ENCODE data around the gene DGKG. TPM values are rescaled to one million over a fixed set of nuclear protein-coding genes. Genes with fewer than 3 reads are reported as not detected.
A peak's percentile ranks its signal among the peaks of the same experiment; 100 is the strongest.

Gene DGKG
- polyA plus RNA-seq, 2 of the 4 experiments (the other 2 are of a cell fraction), result 11.5 to 13.3 TPM

- WGBS (ENCODE audit: missing lambda C conversion rate), result 63% methylated on average over 5 of the region's 5 CpGs
- ATAC-seq, result no peak
- POLR2A ChIA-PET, result interaction anchor here (3.5 kb wide), 1 partner anchor 9 kb away, joined by 29 read pairs; the partner anchor contains the start of gene ETV5
- no peak for DNase-seq (ENCODE audit: low read depth in 1 of 2, low spot score in 1 of 2)
- no peak for TF ChIP-seq CEBPB (IDR thresholded peaks at IDR 0.05)
- TF ChIP-seq HOXA7 (CRISPR knock-in tag; IDR thresholded peaks at IDR 0.05), result no peak
- no peak for TF ChIP-seq ESRRA (IDR thresholded peaks at IDR 0.05; ENCODE audit: borderline replicate concordance, low read length)
- TF ChIP-seq GATA3 (IDR thresholded peaks at IDR 0.05; ENCODE audit: borderline replicate concordance), result no peak
- no peak for TF ChIP-seq RAD21 (conservative IDR thresholded peaks at IDR 0.05 in 1 of 2, IDR thresholded peaks at IDR 0.05 in 1 of 2)
- no peak for TF ChIP-seq RARB (CRISPR knock-in tag; IDR thresholded peaks at IDR 0.05)
- no peak overlapping the region for H3K4me3 ChIP-seq
- H3K4me2 ChIP-seq, result peak overlapping the region; percentile 85
- no peaks in the 10 kb centered on the region for H3K9me3 ChIP-seq
- CTCF ChIA-PET, result no interaction called here
- peaks cover 48% of the 10 kb centered on the region for H3K4me1 ChIP-seq
- peak overlapping the region; percentile 63 to 87; a peak in 3 of 6 replicates for H3K27ac ChIP-seq
- no peak for FAIRE-seq
These were observed 262.9 kb downstream of the DGKG start for GRCh38 chr3:186099178-186099577.

- 74% methylated on average over 3 of the region's 3 CpGs for WGBS (ENCODE audit: missing lambda C conversion rate)
- no peak overlapping the region for H3K4me3 ChIP-seq
- peaks cover 47% of the 10 kb centered on the region for H3K4me1 ChIP-seq
- peak overlapping the region; percentile 85 for H3K4me2 ChIP-seq
- CTCF ChIA-PET, result no interaction called here
- DNase-seq (ENCODE audit: low read depth in 1 of 2, low spot score in 1 of 2) (no peak), ATAC-seq (no peak), FAIRE-seq (no peak)
- TF ChIP-seq NPAS2 (CRISPR knock-in tag; IDR thresholded peaks at IDR 0.05; ENCODE audit: borderline replicate concordance), result no peak
- TF ChIP-seq CBX2 (IDR thresholded peaks at IDR 0.05; ENCODE audit: borderline replicate concordance, low read depth), result no peak
- no peak for TF ChIP-seq TFCP2L1 (CRISPR knock-in tag; IDR thresholded peaks at IDR 0.05)
- TF ChIP-seq HMGXB4 (CRISPR knock-in tag; IDR thresholded peaks at IDR 0.05; ENCODE audit: borderline replicate concordance), result no peak
- TF ChIP-seq ELK1 (IDR thresholded peaks at IDR 0.05; ENCODE audit: low read depth, low read length), result no peak
- TF ChIP-seq MAX (IDR thresholded peaks at IDR 0.05), result no peak
- TF ChIP-seq RNF2 (IDR thresholded peaks at IDR 0.05; ENCODE audit: borderline replicate concordance, low read depth), result no peak
- no peak for TF ChIP-seq RAD21 (conservative IDR thresholded peaks at IDR 0.05 in 1 of 2, IDR thresholded peaks at IDR 0.05 in 1 of 2)
- TF ChIP-seq BHLHE40 (IDR thresholded peaks at IDR 0.05; ENCODE audit: low read depth, low read length), result no peak
- TF ChIP-seq USF2 (IDR thresholded peaks at IDR 0.05), result no peak
- TF ChIP-seq PHF8 (IDR thresholded peaks at IDR 0.05; ENCODE audit: borderline replicate concordance, low read depth), result no peak
- TF ChIP-seq HDAC2 (IDR thresholded peaks at IDR 0.05), result no peak
- no peak for TF ChIP-seq HEYL (CRISPR knock-in tag; IDR thresholded peaks at IDR 0.05)
- TF ChIP-seq HOXB13 (CRISPR knock-in tag; IDR thresholded peaks at IDR 0.05; ENCODE audit: low read depth), result no peak
- no peak for TF ChIP-seq EHMT2 (IDR thresholded peaks at IDR 0.05; ENCODE audit: low read depth)
- TF ChIP-seq NFE2L2 (conservative IDR thresholded peaks at IDR 0.05; ENCODE audit: low read length), result no peak
- no peak for TF ChIP-seq KDM5A (IDR thresholded peaks at IDR 0.05)
- no peak for TF ChIP-seq BCL3 (IDR thresholded peaks at IDR 0.05)
- peak overlapping the region; percentile 63 to 87; a peak in 5 of 6 replicates for H3K27ac ChIP-seq
- H3K9me3 ChIP-seq, result no peaks in the 10 kb centered on the region
- POLR2A ChIA-PET, result interaction anchor here (0.6 to 3.5 kb wide), 2 partner anchors 10 to 46 kb away, joined by 4 to 29 read pairs; partner anchors contain the start of gene ETV5
These were observed 263.3 kb downstream of the DGKG start for GRCh38 chr3:186098740-186099139.

Measured in A549 (cell line).